ENCODE results near the gene OR2T4.

The OR2T4 gene, protein sequence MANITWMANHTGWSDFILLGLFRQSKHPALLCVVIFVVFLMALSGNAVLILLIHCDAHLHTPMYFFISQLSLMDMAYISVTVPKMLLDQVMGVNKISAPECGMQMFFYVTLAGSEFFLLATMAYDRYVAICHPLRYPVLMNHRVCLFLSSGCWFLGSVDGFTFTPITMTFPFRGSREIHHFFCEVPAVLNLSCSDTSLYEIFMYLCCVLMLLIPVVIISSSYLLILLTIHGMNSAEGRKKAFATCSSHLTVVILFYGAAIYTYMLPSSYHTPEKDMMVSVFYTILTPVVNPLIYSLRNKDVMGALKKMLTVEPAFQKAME

DNA sequence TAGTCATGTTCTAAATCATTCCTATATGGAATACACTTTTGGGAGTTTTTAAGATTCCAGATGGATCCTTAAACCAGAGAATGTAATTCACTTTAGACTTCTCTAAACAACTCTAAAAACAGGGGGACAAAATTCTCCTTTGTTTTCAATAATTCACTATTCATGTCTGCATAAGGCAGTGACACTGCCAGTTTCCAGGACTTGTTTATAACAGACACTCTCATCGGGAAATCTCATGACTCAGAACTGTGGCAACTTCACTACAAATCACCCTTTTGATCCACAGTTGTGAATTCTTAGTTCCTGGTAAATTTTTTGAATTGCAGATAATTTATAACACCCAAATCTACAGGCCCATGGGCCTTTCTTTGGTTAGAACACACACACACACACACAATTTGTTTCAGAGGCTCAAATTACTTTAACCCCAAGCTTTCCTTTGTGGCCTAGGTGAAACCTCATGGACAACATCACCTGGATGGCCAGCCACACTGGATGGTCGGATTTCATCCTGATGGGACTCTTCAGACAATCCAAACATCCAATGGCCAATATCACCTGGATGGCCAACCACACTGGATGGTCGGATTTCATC lies at the start of gene OR2T4:
Gene OR2T4 (plus strand): TSS at position 545 of the 595 bp plus-strand sequence. CDS start 0 bp downstream, at position 545.
- no peak for DNase-seq (ENCODE audit: low read depth)

GRCh38 chr1:248316796-248317195 lies 44.7 kb upstream of the OR2T4 start:
- DNase-seq (ENCODE audit: low read depth), result no peak

DNA sequence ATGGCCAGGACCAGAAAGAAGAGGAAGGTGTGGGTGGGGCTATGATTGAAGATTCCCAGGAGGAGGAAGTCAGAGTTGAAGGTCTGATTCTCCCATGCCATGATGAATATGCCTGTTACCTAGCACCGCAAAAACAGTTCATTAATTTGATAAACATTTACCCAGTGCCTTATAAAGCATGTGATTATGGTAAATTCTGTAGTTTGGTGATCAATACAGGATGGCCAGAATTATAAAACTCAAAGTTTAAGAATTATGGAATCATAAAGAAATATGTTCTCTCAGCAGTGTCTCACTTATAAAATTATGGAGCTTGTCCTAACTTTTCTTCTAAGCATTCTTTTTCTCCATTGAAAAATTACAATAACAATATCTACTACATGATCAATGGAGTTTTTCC lies 37.0 kb upstream of the OR2T4 start, which contains the start of gene OR2M7:
Gene OR2M7 (minus strand): TSS at position 101 of the 400 bp plus-strand sequence. CDS start 0 bp downstream, at position 101.
- DNase-seq (ENCODE audit: low read depth), result no peak

DNA sequence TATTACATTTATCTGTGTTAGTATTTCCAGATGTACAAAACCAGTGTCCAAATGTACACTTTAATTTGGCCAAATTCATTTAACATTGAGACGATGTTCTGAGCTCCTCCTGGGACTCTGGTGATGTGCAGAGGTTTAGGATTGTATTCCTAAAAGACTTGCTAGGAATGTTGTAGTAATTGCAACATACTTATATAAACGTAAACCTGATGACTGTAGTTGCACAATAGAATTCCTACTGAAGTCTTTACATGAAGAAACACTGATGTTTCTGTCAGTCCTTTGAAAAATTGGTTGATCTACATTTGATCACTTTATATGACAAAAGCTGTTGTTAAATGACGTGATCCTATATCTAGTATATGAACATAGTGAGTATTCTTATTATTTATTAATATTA lies 18.0 kb upstream of the OR2T4 start:
- no peak for DNase-seq (ENCODE audit: low read depth)

GRCh38 chr1:248348475-248348874 lies 13.0 kb upstream of the OR2T4 start, which contains the start of gene OR14C36:
OR14C36 (plus strand) TSS chr1:248348775; CDS start chr1:248348775, 0 bp downstream.
- DNase-seq (ENCODE audit: low read depth), result no peak

DNA sequence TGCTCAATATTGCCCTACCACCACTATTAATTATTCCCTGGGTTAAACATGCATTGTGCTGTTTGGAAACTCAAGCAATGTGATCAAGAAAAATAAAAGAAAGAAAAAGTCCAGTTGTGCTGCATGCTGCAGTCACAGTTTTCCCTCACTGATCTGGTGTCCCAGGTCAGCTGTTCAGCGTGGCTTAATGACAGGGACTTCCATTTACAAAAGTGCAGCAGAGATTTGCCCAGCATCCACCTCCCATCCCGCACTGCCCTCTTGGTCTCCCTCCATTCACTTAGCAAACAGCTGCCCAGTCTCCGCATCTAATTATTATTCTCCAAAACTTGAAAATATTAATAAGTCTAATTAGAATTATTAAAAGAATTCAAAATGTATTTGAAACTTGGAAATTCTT lies 2.0 kb upstream of the OR2T4 start:
- no peak for DNase-seq (ENCODE audit: low read depth)

GRCh38 chr1:248366609-248367008 lies 5.1 kb downstream of the OR2T4 start:
- DNase-seq (ENCODE audit: low read depth), result no peak

DNA sequence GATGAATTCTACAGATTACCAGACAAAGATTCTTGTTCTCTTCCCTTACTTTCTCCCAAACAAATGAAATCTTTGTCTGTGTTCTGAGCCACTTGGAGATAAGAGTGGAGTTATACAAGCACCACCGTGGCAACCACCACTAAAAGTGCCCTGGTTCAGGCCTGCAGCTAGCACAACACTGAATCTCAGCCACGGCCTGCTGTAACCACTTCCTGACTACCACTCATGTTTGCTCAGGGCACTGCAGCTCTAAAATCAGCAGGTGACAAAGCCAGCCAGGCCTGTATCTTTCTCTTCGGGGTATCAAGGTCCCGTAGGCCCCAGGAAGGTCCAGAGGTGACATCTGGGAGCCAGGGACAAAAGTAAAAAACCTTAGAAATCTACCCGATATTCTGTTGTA lies 10.9 kb downstream of the OR2T4 start:
- DNase-seq (ENCODE audit: low read depth), result no peak

DNA sequence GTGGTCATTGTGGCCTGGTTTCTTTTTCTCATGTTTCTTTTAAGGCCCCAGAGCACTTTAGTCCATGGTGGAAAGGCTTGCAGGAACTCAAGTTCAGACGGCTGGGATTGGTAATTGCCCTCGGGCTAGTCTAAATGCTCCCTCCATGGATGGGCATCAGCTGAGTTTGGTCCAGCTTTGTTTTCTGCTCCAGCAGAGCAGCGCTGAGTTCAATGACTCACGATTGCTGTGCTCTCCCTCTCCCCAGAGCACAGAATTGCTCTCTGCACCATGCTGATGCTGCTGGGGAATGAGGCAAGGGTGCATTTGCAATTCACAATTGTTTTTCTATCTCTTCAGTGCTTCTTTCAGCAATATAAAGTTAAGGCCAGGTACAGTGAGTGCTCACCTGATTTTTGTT lies 12.3 kb downstream of the OR2T4 start:
- DNase-seq (ENCODE audit: low read depth), result no peak

GRCh38 chr1:248375446-248375845 lies 14.0 kb downstream of the OR2T4 start, which contains the start of gene OR2T6:
OR2T6 (plus strand) TSS chr1:248375746; CDS start chr1:248387609, 11,863 bp downstream.
- no peak for DNase-seq (ENCODE audit: low read depth)

GRCh38 chr1:248376916-248377315 lies 15.5 kb downstream of the OR2T4 start:
- DNase-seq (ENCODE audit: low read depth), result no peak

DNA sequence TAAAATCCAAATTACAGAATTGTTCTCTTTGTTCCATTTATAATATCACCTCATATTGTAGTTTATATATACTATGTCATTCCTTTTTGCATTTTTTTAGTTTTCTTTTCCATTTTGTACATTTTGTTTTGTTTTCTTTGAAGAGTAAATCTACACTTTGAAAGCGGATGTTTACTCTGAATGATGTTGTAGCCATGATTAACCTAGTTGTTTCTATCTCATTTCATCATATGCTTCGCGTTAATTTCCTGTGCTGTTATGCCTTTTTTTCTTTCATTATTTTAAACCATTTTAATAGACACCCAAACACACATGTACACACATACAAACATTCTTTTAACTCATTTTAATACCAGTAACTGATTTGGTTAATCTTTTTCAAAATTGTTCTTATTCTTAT lies 19.4 kb downstream of the OR2T4 start:
- DNase-seq (ENCODE audit: low read depth), result no peak

DNA sequence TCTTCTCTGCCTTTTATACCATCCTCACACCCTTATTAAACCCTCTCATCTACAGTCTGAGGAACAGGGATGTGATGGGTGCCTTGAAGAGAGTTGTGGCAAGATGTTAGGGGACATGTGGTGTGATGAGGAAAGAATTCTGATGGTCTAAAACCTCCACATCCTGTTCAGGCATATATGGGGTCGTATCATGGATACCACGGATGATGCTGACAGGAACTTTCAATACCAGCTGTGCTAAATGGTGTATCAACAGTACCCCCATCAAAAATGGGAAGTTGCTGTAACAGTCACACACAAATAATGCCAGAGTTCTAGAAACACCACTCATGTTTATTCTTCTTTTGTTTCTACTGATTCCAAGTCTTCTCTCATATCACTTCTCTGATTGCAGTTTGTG lies 27.0 kb downstream of the OR2T4 start:
- no peak for DNase-seq (ENCODE audit: low read depth)

- DNase-seq (ENCODE audit: low read depth), result no peak
These were observed 31.6 kb downstream of the OR2T4 start for GRCh38 chr1:248393050-248393449.

- DNase-seq (ENCODE audit: low read depth), result no peak
These were observed 41.3 kb downstream of the OR2T4 start, which contains the start of gene OR2T1 for GRCh38 chr1:248402748-248403147. OR2T1 (plus strand) TSS chr1:248403048; CDS start chr1:248406148, 3,100 bp downstream.

- peak; percentile 1 for DNase-seq (ENCODE audit: low read depth)
These were observed 42.6 kb downstream of the OR2T4 start for GRCh38 chr1:248404024-248404423.

- DNase-seq (ENCODE audit: low read depth), result no peak
These were observed 45.5 kb downstream of the OR2T4 start for GRCh38 chr1:248406721-248407692.

Measured in ELR (cell line).